Karpas-422 (cell line): Measurements from ENCODE around the gene CD33. TPM values are rescaled to one million over a fixed set of nuclear protein-coding genes. Genes with fewer than 3 reads are reported as not detected.
A peak's percentile ranks its signal among the peaks of the same experiment; 100 is the strongest.
"Not testable (repeated sequence)": the region's sequence is repeated elsewhere in the genome, so short reads cannot be mapped to it uniquely, and the experiment has no call there.

Experiments used
- DNase-seq: peaks from one replicate; pipeline ENCODE4 v3.0.0-alpha.2; 2015
- H2AFZ ChIP-seq: fragments of 200-600 bp; sonication (generic); 2 replicates; pipeline ENCODE4 v1.6.1; 2014; ENCODE audit warnings: antibody characterized with exemption, low read length, mixed read lengths
- H3K27ac ChIP-seq: fragments of 200-600 bp; sonication (generic); 2 replicates; pipeline ENCODE4 v1.5.1; 2014; ENCODE audit warnings: mild to moderate bottlenecking, low read length, moderate library complexity
- H3K27me3 ChIP-seq: fragments of 200-600 bp; sonication (generic); 2 replicates; pipeline ENCODE4 v1.6.1; 2014; ENCODE audit warnings: low read length, mixed read lengths
- H3K36me3 ChIP-seq: fragments of 200-600 bp; sonication (generic); 2 replicates; pipeline ENCODE4 v1.6.1; 2014; ENCODE audit warnings: low read length, mixed read lengths; ENCODE audit not compliant: insufficient read depth
- H3K4me1 ChIP-seq: fragments of 200-600 bp; sonication (generic); 2 replicates; pipeline ENCODE4 v1.6.1; 2014; ENCODE audit warnings: mild to moderate bottlenecking, low read length, mixed read lengths
- H3K4me2 ChIP-seq: fragments of 200-600 bp; sonication (generic); 2 replicates; pipeline ENCODE4 v1.6.1; 2014; ENCODE audit warnings: low read length, low read depth, mild to moderate bottlenecking; ENCODE audit not compliant: poor library complexity, severe bottlenecking
- H3K4me3 ChIP-seq: fragments of 200-600 bp; sonication (generic); 2 replicates; pipeline ENCODE4 v1.5.1; 2014; ENCODE audit warnings: mild to moderate bottlenecking, antibody characterized with exemption, low read length, mixed read lengths
- H3K79me2 ChIP-seq: fragments of 200-600 bp; sonication (generic); 2 replicates; pipeline ENCODE4 v1.6.1; 2014; ENCODE audit warnings: mild to moderate bottlenecking, low read length, mixed read lengths
- H3K9ac ChIP-seq: fragments of 200-600 bp; sonication (generic); 2 replicates; pipeline ENCODE4 v1.6.0; 2014; ENCODE audit warnings: low read length
- H3K9me2 ChIP-seq: fragments of 200-600 bp; sonication (generic), shearing (Covaris generic); replicated peaks from 2 replicates; pipeline ENCODE4 v1.6.0; 2014; ENCODE audit warnings: mild to moderate bottlenecking, low read length, moderate library complexity; ENCODE audit not compliant: insufficient read depth
- H3K9me3 ChIP-seq: fragments of 300-700, 200-600 bp; sonication (generic); 2 replicates; pipeline ENCODE4 v1.6.1; 2014; ENCODE audit warnings: low read length, mixed read lengths
- H4K20me1 ChIP-seq: fragments of 200-600 bp; sonication (generic); 2 replicates; pipeline ENCODE4 v1.6.1; 2014; ENCODE audit warnings: mild to moderate bottlenecking, antibody characterized with exemption, low read length, low read depth; ENCODE audit not compliant: insufficient read depth
- total RNA-seq: library from RNA; depleted of rRNA; stranded (reverse); fragments of >200 nt; shearing (Covaris generic); gene quantifications from 2 replicates; pipeline ENCODE4 v1.2.3, GENCODE V29; 2014; ENCODE audit warnings: low replicate concordance; rRNA removed

CD33 gene
- total RNA-seq = 18.1 and 19.3 TPM in 2 replicates

DNA sequence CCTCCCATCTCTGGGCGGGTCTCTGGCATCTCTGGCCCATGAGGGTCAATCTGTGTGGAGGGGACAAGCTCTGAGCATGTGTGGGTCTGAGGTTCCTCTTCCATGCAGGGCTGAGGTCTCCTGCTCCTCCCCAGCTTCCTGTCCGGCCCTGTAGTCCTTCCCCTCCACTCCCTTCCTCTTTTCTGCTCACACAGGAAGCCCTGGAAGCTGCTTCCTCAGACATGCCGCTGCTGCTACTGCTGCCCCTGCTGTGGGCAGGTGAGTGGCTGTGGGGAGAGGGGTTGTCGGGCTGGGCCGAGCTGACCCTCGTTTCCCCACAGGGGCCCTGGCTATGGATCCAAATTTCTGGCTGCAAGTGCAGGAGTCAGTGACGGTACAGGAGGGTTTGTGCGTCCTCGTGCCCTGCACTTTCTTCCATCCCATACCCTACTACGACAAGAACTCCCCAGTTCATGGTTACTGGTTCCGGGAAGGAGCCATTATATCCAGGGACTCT is at the start of gene CD33:
CD33 (plus strand) TSS at position 183 of the 496 bp plus-strand sequence; CDS start at position 222, 39 bp downstream.
- H3K79me2 ChIP-seq, H3K27me3 ChIP-seq, H4K20me1 ChIP-seq, H3K36me3 ChIP-seq, H3K9me2 ChIP-seq, H2AFZ ChIP-seq, H3K9me3 ChIP-seq: not testable (repeated sequence)
- Histone ChIP-seq H3K4me3 (peak within 1 kb of the TSS; percentile 46), H3K27ac (peak within 1 kb of the TSS; percentile 34; the same call in 1 of the 2 replicates), H3K4me2 (peak within 1 kb of the TSS; percentile 40), H3K9ac (peak within 1 kb of the TSS; percentile 50), H3K4me1 (peaks cover 52% of the 10 kb centered on the region)
- DNase-seq = peak; percentile 63

DNA sequence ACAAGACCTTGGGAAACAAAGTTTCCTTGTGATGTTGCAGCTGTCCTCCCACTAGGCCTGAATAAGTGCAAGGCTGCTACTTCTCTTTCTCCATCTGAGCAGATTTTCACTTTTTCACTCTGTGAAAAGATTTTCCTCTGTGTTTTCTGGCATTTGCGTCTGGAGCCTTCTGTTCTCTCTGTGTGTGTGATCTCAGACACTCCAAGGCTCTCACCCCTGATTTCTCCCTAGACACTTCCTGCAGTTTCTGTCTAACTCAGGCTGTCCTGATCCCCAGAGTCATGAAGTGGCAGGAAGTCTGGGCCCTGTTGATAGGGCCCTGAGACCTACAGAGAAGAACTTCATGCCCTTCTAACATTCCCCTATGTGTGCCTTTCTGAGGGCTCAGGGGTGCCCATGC is 45.6 kb upstream of the CD33 start:
- Histone ChIP-seq H3K36me3 (no peaks in the 10 kb centered on the region), H3K27me3 (peaks cover 3% of the 10 kb centered on the region; the same call in 1 of the 2 replicates), H3K4me3 (no peak overlapping the region), H3K9ac (no peak overlapping the region), H3K9me3 (no peaks in the 10 kb centered on the region), H3K9me2 (no peaks in the 10 kb centered on the region), H3K79me2 (no peaks in the 10 kb centered on the region), H3K4me2 (no peak overlapping the region), H2AFZ (no peak overlapping the region), H4K20me1 (no peaks in the 10 kb centered on the region), H3K27ac (no peak overlapping the region), H3K4me1 (no peaks in the 10 kb centered on the region)
- no peak for DNase-seq

DNA sequence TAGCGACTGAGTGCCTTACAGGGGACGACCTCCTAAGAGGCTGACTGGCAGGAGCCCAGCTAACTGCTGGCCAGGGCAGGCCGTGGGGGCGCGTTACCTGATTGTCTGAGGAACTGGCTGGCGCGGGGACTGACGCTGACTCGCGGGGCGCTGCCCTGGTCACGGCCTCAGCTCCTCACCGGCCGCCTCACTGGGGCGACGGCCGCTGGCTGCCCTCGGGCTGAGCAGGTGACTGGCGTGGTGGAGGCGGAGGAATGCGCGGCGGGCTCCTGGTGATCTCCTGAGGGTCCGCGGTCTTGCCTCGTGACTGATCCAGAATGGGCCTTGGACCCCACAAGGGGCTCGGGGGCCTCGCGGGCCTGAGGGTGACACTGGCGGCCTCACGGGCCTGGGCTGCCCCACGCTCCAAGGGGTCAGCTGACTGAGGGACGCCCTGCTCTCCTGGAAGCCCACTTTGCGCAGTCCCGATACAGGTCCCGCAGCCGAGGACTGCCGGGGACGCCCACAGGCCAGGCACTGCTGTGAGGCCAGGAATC is 43.4 kb upstream of the CD33 start:
- no peak overlapping the region for H3K4me2 ChIP-seq
- no peaks in the 10 kb centered on the region for H3K9me3 ChIP-seq
- no peaks in the 10 kb centered on the region for H3K79me2 ChIP-seq
- no peaks in the 10 kb centered on the region for H3K36me3 ChIP-seq
- no peaks in the 10 kb centered on the region for H3K4me1 ChIP-seq
- no peak for DNase-seq
- no peaks in the 10 kb centered on the region for H4K20me1 ChIP-seq
- no peak overlapping the region for H2AFZ ChIP-seq
- H3K9me2 ChIP-seq = no peaks in the 10 kb centered on the region
- H3K27ac ChIP-seq = no peak overlapping the region
- no peak overlapping the region for H3K9ac ChIP-seq
- peaks cover 3% of the 10 kb centered on the region; the same call in 1 of the 2 replicates for H3K27me3 ChIP-seq
- H3K4me3 ChIP-seq = no peak overlapping the region

DNA sequence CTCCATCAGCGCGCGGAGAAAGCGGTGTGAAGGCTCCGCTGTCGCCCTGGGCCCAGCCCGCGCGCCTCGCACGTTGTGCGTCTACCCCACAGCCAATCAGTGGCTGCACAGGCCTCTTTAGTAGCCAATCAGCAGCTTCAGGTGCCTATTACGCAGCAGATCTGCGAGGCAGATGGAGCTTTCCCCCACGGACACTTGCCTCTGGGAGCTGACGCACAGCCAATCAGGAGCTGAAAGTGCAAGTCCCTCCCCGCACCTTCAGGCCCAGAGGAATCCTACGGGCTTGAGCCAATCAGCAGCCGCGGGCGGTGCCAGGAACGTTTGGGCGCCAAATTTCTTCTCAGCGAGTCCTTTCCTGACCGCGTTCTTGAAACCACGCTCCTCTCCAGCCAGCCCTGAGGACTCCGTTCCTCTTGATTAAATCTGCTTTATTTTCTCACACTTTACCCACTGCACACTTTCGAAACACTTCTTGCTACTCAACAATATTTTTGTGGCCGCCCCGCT is 42.9 kb upstream of the CD33 start:
- Histone ChIP-seq H3K4me1 (no peaks in the 10 kb centered on the region), H3K4me3 (no peak overlapping the region), H3K4me2 (no peak overlapping the region), H2AFZ (no peak overlapping the region), H3K27me3 (peaks cover 3% of the 10 kb centered on the region; the same call in 1 of the 2 replicates), H3K36me3 (no peaks in the 10 kb centered on the region), H3K9me2 (no peaks in the 10 kb centered on the region), H3K79me2 (no peaks in the 10 kb centered on the region), H4K20me1 (no peaks in the 10 kb centered on the region), H3K9ac (no peak overlapping the region), H3K9me3 (no peaks in the 10 kb centered on the region), H3K27ac (no peak overlapping the region)
- no peak for DNase-seq

DNA sequence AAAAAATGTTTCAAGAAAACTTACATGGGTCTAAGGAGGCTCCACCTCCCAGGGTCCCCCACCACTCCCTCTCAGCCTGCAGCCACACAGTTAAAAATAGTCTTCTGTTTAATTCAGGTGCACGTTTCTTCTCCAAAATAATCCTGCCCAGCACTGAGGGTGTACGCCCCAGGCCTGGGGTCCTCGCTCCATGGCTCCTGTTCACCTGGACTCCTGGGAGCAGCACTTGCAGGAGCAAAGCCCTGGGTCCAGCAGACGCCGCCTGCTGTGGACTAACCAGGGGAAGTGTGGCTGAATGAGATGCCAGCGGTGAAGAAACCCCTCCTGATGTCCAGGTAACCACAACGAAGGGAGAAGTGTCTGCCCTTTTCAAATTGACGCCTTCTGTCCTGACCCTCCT is 41.3 kb upstream of the CD33 start:
- H3K4me3 ChIP-seq = no peak overlapping the region
- H3K27ac ChIP-seq = no peak overlapping the region
- H3K79me2 ChIP-seq = no peaks in the 10 kb centered on the region
- H3K4me1 ChIP-seq = no peaks in the 10 kb centered on the region
- no peak overlapping the region for H2AFZ ChIP-seq
- peaks cover under 1% of the 10 kb centered on the region; the same call in 1 of the 2 replicates for H3K27me3 ChIP-seq
- no peaks in the 10 kb centered on the region for H3K36me3 ChIP-seq
- no peak for DNase-seq
- no peak overlapping the region for H3K4me2 ChIP-seq
- H4K20me1 ChIP-seq = no peaks in the 10 kb centered on the region
- no peak overlapping the region for H3K9ac ChIP-seq
- H3K9me3 ChIP-seq = no peaks in the 10 kb centered on the region
- H3K9me2 ChIP-seq = no peaks in the 10 kb centered on the region

DNA sequence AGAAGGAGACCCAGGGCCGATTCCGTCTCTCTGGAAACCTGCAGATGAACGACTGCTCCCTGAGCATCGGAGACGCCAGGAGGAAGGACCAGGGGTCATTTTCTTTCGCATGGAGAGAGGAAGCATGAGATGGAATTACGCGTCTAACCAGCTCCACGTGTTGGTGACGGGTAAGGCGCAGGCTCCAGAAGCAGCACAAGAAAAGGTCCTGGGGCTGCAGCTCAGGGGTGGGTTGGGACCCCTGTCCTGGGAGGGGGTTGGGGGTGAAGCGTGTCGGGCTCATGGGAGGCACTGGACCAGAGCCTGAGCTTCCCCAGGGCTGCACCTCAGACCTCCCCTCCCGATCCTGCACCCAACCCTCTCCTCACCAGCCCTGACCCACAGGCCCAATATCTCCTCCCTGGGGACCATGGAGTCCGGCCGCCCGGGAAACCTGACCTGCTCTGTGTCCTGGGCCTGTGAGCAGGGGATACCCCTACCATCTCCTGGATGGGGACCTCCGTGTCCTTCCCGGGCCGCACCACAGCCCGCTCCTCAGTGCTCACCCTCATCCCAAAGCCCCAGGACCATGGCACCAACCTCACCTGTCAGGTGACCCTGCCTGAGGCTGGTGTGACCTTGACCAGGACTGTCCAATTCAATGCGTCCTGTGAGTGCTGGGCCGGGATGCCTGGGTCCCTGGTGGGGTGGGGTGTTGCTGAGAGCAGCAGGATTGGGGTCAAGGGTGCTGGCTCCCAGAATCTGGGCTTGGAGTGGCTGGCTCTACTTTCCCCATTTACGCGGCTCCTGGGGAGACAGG is 39.6 kb upstream of the CD33 start:
- Histone ChIP-seq H3K4me1 (no peaks in the 10 kb centered on the region), H3K9me3 (no peaks in the 10 kb centered on the region)

DNA sequence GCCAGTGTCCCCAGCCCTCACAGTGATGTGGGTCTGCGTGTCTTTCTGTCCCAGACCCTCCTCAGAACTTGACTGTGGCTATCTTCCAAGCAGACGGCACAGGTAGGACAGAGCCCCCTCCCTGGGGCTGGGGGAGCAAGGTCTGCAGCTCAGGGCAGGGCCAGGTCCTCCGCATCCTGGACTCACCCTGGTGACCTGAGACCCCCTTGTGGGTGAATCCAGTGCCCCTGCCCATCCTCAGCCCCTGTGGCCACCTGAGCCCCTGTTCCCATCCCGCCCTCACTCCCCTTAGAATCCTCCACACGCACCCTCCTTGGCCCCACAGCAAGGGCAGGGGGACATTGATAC is 39.0 kb upstream of the CD33 start:
- Histone ChIP-seq H3K36me3 (no peaks in the 10 kb centered on the region), H3K79me2 (no peaks in the 10 kb centered on the region), H3K4me2 (no peak overlapping the region), H2AFZ (no peak overlapping the region), H3K4me3 (no peak overlapping the region), H3K4me1 (no peaks in the 10 kb centered on the region), H4K20me1 (no peaks in the 10 kb centered on the region), H3K9ac (no peak overlapping the region), H3K9me3 (no peaks in the 10 kb centered on the region), H3K9me2 (no peaks in the 10 kb centered on the region), H3K27me3 (no peaks in the 10 kb centered on the region), H3K27ac (no peak overlapping the region)
- no peak for DNase-seq

More for the DNA sequence above, 39.6 kb upstream of the CD33 start:
- Histone ChIP-seq H3K36me3 (no peaks in the 10 kb centered on the region), H3K4me3 (no peak overlapping the region), H3K27ac (no peak overlapping the region), H3K79me2 (no peaks in the 10 kb centered on the region), H3K9me2 (no peaks in the 10 kb centered on the region), H3K9ac (no peak overlapping the region), H4K20me1 (no peaks in the 10 kb centered on the region), H3K27me3 (no peaks in the 10 kb centered on the region), H3K4me2 (no peak overlapping the region), H2AFZ (no peak overlapping the region)
- no peak for DNase-seq

DNA sequence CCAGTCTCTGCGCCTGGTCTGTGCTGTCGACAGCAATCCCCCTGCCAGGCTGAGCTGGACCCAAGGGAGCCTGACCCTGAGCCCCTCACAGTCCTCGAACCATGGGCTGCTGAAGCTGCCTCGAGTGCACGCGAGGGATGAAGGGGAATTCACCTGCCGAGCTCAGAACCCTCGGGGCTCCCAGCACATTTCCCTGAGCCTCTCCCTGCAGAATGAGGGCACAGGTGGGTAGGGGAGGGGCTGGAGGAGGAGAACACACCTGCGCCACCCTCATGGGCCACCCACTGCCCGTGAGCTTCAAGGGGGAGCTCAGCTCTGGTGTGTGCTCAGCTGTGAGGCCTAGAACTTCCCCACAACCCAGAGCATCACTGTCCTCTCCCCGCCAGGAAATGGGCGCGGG is 38.6 kb upstream of the CD33 start:
- Histone ChIP-seq H3K9me2 (no peaks in the 10 kb centered on the region), H3K79me2 (no peaks in the 10 kb centered on the region), H3K4me3 (no peak overlapping the region), H3K4me1 (no peaks in the 10 kb centered on the region), H3K27ac (no peak overlapping the region), H3K27me3 (no peaks in the 10 kb centered on the region), H3K9ac (no peak overlapping the region), H3K36me3 (no peaks in the 10 kb centered on the region), H3K9me3 (no peaks in the 10 kb centered on the region), H4K20me1 (no peaks in the 10 kb centered on the region), H3K4me2 (no peak overlapping the region), H2AFZ (no peak overlapping the region)
- DNase-seq = no peak
